ENCODE data around the gene DHRS12.
A peak's percentile ranks its signal among the peaks of the same experiment; 100 is the strongest.

DHRS12 gene, protein sequence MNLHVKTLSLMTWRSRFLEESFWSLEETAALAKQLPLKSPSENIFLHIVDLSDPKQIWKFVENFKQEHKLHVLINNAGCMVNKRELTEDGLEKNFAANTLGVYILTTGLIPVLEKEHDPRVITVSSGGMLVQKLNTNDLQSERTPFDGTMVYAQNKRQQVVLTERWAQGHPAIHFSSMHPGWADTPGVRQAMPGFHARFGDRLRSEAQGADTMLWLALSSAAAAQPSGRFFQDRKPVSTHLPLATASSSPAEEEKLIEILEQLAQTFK

DNA sequence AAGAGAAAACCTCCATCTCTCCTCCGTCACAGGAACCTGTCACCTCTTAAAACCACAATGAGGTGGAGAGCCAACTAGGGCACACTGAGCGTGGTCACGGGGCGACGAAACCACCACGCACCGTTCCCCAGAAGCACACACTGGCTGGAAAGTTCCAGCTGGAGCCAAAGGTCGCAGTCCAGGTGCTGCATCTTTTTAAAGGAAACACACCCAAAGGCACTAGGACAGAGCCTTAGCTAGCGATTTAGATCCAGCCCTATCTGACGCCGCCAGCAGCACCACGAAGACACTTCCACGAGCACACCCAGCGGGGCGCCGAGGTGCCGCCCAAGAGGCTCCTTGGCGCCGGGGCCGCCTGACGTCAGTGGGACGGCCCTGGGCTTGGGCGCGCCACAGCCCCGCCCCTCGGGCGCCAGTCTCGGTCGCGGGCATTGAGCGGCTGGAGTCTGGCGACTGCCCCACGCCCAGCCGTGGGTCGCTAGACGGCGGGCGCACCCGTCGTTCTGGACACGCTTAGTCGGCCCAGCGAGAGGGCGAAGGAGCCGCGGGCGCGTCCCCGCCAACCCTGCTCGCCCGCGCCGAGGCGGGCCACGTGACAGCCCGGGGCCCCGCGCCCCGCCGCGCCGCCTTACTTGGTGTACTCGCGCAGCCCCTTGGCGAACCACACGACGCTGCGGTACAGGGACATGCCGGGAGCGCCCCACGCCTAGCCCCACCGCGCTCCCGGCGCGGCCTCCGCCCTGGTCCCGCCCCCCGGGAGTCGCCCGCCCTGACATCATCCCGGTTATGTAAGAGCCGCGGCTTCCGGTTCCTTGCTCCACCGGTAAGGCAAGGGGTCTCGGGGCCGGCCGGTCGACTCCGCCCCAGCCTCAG lies at the start of gene DHRS12:
DHRS12 (minus strand) TSS at position 742 of the 873 bp plus-strand sequence. CDS start 4,504 bp downstream, outside the sequence.
- DNase-seq (ENCODE audit: low read depth) = peak; percentile 77

DNA sequence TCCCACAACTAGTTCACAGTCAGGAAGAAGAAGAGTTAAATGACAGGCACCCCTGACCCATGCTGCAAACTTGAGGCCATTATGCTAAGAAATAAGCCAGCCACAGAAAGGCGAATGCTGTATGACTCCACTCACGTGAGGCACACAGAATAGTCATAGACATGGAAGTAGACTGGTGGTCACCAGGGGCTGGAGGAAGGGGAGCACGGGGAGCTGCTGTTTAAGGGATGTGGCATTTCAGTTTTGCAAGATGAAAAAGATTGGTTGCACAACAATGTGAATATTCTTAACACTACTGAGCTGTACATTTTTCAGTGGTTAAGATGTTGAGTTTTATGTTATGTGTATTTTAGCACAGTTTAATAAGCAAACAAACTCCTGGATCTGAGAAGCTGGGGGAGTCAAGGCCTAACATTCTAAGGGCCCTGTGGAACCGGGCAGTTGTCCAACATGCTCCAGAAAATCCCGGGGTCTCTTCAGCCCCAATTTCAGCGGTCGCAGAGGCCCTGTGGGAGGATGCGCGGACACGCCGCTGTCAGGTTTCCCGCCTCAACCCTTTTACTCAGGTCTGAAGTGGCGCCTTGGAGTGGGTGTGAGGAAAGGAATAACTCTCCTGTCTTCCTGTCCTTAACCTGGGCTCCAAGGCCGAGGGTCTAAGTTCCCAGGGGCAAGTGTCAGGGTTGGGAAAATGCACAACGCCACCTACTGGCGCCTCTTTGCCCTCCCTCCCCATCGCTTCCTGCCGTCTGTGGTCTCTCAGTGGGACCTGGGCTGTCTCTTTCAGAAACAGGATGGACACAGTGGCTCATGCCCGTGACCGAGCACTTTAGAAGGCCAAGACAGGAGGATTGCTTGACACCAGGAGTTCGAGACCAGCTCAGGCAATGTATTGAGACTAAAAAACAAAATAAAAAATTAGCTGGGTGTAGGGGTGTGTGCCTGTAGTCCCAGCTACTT lies 45.5 kb upstream of the DHRS12 start:
- DNase-seq (ENCODE audit: low read depth) = no peak

DNA sequence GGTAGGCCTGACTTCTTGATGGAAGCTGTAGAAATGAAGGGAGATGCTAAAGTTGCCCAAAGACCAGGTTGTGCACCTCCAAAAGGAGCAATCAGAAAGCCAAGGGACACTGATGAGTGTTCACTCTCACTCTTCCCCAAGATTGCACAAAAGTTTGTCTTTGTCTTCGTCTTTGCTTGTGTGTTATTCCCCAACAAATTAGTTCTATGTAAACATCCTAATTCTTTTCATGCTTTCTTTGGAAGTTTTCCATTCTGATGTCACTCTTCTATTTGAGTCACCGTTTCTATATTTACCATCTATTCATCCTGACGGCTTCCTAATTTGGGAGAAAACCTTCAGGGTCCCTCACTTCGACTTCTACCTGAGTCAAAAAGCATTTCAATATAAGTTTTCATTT lies 44.7 kb upstream of the DHRS12 start:
- DNase-seq (ENCODE audit: low read depth) = no peak

GRCh38 chr13:51846756-51847155 lies 42.8 kb upstream of the DHRS12 start:
- no peak for DNase-seq (ENCODE audit: low read depth)

DNA sequence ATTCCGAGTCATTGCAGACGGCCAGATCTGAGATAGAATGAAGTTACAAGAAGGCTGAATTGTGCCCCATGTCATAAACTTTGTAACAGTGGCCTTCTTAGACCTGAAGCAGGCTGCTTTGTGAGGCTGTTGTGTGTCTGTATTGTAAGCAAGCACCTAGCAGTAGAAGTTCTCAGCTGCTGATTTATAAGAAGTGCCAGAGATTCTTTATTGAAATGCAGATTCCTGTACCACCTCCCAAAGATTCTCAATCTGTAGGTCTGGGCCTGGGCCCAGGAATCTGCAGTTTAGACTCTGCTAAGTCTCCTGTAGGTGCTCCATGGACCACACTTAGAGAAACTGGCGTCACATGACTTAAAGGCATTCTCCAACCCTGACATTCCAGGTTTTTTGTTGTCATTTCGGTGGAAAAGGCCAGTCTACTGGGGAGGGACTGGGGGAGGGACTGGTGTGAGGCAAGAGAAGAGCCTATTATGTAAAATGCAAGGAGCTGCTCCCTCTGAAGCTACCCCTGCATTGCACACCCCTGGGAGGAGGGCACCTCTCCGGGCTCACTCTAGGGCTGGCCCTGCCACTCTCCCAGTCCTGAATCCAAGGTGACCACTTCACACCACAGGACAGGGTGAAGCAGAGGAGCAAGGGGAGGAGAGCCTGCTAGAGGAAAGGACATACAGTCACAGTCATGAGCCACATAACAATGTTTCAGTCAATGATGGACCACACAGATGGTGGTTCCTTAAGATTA lies 41.8 kb upstream of the DHRS12 start:
- DNase-seq (ENCODE audit: low read depth) = no peak

DNA sequence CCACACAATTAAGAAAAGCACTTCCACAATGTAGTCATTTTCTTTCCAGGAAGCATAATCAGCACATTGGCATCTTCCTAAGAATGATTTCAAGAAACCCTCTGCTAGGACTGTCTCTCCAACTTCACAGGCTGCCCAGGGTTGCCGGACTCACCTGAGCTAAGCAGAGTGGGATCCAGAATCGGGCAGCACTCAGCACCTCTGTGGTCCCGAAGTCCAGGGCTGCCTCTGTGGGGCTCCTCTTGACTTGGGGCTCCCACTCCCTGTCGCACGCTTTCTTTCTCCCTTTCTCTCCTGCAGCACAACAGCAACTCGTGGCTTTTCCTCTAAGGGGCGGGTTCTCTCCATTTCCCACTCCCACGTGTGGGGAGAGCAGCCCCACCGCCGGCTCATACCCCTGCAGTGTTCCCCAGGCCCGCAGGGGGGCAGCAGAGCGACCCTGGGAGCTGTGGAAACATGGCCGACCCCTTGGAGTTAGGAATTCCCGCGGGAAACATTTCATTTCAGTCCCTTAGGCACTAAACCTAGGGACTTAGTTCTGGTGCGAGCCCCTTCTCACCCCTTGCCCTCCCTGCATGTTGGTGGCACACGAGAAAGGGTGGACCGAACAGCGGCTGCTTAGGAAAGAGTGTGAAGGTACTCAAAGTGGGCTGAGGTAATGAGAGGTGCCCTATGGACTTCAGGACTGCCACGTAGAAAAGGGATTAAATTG lies 41.1 kb upstream of the DHRS12 start, which contains the start of gene TMEM272:
TMEM272 (minus strand) TSS at position 316 of the 712 bp plus-strand sequence. CDS start 6,647 bp downstream, outside the sequence.
- DNase-seq (ENCODE audit: low read depth) = peak; percentile 41

- no peak for DNase-seq (ENCODE audit: low read depth)
Measured at GRCh38 chr13:51843529-51843928, 39.6 kb upstream of the DHRS12 start.

- no peak for DNase-seq (ENCODE audit: low read depth)
Measured at GRCh38 chr13:51841732-51842131, 37.8 kb upstream of the DHRS12 start.

DNA sequence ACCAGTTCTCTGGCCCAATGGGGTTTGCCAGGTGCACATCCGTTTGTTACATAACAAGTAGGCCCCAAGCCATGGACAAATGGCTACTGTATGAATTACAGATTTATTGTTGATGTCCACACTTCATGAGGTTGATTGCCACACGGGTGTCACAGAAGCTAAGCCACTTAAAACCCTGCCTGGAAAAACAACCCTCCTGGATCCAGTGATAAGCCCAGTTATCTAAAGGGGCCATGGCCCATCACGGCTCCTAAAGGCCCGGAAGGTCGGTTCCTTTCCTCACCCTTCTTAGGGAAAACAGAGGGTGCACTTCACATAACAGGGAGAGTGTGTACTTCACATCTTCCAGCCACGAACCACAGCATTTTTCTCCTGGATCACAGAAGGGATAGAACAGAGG lies 37.0 kb upstream of the DHRS12 start:
- no peak for DNase-seq (ENCODE audit: low read depth)

DNA sequence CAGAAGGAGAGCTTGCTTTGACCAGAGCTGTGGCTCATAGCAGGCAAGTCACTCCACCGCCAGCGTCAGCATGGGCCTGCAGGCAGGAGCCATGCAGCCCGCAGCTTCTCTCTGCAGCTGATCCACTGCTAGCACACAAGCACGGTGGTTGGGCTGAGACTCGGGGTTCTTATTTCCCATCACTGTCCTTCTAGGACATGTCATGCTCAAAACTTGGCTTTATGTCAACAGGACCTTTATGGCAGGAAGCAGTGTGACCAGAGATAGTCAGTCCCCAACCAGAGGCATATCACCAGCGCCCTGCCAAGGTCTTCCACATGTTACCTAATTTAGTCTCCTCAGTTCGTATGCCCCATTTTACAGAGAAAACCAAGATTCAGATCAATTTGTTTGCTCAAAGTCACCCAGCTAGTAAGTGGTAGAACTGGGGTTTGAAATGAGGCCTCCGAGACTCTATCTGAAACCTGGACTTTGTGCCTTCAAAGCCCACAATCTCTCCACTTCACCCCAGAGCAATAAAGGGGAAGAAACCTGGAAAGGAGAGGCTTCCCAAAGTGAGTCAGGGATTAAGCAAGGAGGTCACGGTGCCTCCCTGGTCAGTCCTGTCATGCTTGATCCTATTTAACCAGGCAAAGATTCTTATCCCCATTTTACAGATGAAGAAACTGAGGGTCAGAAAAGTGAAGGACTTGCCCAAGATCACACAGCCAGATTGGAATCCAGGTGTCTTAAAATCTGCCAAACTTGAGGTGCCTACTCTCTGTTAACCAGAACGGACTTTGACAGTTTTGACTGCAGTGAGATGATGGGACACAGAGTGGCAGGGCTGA lies 36.0 kb upstream of the DHRS12 start:
- no peak for DNase-seq (ENCODE audit: low read depth)

GRCh38 chr13:51838240-51838846 lies 34.4 kb upstream of the DHRS12 start:
- no peak for DNase-seq (ENCODE audit: low read depth)

DNA sequence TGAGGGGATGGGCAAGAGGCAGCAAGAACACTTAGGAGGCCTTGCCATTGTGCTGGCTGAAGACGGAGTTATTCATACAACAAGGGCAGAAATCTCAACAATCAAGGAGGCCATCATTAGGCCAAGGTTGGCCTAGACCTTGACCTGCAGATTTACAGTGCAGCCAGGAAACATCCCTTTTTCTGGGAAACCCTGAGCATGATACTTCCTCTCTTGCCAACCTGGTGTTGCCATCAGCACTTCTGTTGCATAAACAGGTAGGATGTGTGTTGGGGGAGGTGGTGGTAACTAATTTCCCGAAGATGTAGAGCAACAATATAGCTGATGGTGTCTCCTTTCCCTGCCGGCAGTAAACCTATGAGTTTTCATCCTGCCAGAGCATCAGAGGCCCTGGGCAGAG lies 33.1 kb upstream of the DHRS12 start:
- no peak for DNase-seq (ENCODE audit: low read depth)

DNA sequence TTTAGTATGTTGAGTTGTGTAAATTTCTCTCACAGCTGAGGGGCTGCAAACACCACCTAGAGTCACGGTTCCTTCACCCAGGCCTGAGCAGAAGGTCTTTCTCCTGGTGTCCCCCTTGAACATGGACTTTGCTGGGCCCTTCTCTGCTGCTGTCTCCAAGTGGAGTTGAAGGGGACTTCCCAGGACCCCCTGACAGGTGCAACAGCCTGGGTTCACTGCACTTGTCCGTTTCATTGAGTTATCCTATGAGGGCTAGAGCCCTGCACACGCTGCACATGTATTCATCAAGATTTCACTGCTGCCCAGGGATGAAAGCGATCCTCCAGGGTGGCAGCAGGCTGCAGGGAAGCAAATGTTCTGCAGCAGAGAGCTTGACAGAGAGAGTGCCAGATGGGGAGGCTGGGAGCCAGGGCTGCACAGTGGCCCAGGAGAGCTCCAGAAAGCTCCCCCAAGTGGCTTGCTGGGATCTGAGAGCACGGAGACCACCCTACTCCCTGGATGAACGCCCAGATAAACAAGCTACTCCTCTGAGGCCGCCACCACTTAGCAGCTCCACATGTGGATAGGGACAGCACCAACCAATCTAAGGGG lies 30.7 kb upstream of the DHRS12 start:
- no peak for DNase-seq (ENCODE audit: low read depth)

DNA sequence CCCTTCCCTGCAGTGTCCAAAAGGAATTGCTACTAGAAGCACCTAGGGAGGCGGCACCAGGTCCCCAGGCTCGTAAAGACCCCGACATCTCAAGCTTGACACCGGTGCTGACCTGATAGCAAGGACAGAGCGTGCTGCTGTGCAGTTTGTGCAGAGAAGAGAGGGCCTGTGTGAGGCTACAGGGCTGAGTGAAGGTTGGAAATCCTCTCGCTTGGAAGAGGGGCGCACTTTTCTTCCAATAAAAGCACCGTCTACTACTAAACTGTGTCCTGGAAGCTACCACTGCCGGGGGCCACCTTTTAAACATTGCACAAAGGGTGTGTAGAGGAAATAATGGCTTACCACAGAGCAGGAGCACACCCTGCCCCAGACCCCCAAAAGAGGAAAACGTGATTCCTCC lies 30.0 kb upstream of the DHRS12 start:
- no peak for DNase-seq (ENCODE audit: low read depth)

- peak; percentile 20 for DNase-seq (ENCODE audit: low read depth)
Measured at GRCh38 chr13:51832471-51833152, 28.6 kb upstream of the DHRS12 start.

- DNase-seq (ENCODE audit: low read depth) = no peak
Measured at GRCh38 chr13:51831519-51831918, 27.6 kb upstream of the DHRS12 start.

GRCh38 chr13:51829568-51829899 lies 25.6 kb upstream of the DHRS12 start:
- DNase-seq (ENCODE audit: low read depth) = no peak
